Fibroblast of villous mesenchyme (primary cell): ENCODE results near the gene CD274. TPM values are rescaled to one million over a fixed set of nuclear protein-coding genes. Genes with fewer than 3 reads are reported as not detected.

Source experiments
- DNase-seq: peaks from one replicate; pipeline ENCODE4 v3.0.0-alpha.2; 2010; ENCODE audit warnings: low read depth
- H3K4me3 ChIP-seq: 2 replicates; pipeline ENCODE4 v1.5.1; 2011; ENCODE audit warnings: low read depth, mild to moderate bottlenecking, low read length
- total RNA-seq: library from RNA; depleted of rRNA; stranded (reverse); fragments of >200 nt; gene quantifications from 2 replicates; pipeline ENCODE4 v1.2.3, GENCODE V29; 2012
- TF ChIP-seq, protein P1 (sequence below): IDR thresholded peaks from 2 replicates; pipeline ENCODE4 v1.5.1; 2012; ENCODE audit warnings: low read depth, mild to moderate bottlenecking, low read length; ENCODE audit not compliant: insufficient read depth

The CD274 gene
- total RNA-seq, 1 donor, result 12.1 TPM

DNA sequence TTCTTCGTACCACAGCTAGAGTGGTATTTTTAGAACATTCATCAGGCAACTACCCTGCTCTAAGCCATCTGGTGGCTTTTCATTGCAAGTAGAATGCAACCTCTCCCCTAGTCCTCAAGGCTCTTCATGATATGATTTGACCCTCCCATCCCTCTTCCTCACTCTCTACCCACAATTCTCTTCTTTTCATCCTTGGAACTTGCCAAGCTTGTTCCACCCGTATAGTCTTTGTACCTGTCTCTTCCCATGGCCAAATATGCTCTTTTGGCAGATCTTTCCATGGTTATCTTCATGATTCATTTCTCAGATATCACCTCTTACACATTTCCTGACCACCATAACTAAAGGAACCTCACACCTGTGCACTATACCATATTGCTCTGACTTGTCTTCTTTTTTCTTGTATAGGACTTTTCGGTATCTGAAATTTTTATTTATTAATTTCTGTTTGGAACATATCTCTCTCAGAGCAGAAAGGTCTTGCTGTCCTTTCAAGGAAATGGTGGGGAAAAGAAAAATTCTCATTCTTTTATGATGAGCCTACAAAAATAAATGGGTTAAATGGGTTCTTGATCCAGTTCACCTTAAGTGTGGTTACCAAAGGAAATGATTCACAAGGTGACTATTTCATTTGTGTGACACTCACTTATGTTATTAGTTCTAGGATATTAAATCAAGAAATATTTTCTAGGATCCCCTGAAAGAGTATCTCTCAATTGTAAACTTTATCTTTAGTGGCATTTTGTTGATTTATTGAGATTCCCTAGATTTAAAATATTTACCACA lies 3.7 kb upstream of the CD274 start:
- TF ChIP-seq, protein P1, sequence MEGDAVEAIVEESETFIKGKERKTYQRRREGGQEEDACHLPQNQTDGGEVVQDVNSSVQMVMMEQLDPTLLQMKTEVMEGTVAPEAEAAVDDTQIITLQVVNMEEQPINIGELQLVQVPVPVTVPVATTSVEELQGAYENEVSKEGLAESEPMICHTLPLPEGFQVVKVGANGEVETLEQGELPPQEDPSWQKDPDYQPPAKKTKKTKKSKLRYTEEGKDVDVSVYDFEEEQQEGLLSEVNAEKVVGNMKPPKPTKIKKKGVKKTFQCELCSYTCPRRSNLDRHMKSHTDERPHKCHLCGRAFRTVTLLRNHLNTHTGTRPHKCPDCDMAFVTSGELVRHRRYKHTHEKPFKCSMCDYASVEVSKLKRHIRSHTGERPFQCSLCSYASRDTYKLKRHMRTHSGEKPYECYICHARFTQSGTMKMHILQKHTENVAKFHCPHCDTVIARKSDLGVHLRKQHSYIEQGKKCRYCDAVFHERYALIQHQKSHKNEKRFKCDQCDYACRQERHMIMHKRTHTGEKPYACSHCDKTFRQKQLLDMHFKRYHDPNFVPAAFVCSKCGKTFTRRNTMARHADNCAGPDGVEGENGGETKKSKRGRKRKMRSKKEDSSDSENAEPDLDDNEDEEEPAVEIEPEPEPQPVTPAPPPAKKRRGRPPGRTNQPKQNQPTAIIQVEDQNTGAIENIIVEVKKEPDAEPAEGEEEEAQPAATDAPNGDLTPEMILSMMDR, result no peak
- no peak overlapping the region for H3K4me3 ChIP-seq
- DNase-seq, result no peak

DNA sequence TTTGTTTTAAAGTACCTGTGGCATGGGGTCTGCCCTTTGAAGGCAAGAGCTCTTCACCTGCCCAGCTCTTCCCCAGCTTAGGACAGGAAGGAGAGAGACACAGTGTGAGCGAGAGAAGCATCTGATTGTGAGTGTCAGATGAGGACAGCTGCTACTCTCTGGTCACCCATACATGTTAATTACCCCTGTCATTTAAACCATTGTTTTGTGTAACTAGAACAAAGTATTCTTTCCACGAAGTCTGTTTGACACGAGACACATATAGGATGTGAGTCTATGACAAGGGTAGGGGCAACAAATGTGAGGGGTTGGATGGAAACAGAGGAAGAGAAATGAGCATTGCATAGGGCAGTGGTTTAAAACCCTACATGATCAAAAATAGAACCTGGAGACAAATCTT lies 3.0 kb upstream of the CD274 start:
- DNase-seq, result no peak
- TF ChIP-seq, protein P1, result no peak
- no peak overlapping the region for H3K4me3 ChIP-seq

DNA sequence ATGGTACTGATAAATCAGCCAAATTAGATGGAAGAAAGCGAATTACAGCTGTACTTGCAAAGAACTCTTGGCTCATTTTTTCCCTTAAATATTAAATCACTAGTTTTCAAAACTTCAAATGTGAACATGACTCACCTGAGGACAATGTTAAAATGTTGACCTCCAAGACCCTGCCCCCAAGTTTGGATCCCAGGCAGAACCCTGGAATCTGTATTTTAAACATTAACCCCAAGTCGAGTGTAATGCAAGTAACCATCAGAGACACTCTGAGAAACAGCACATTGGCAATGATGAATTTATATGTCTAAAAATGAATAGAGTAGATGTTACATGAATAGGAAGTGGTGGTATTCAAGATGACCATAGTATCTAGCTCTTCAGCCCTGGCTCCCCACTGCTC lies 2.3 kb upstream of the CD274 start:
- DNase-seq, result no peak
- no peak overlapping the region for H3K4me3 ChIP-seq
- TF ChIP-seq, protein P1, result no peak

DNA sequence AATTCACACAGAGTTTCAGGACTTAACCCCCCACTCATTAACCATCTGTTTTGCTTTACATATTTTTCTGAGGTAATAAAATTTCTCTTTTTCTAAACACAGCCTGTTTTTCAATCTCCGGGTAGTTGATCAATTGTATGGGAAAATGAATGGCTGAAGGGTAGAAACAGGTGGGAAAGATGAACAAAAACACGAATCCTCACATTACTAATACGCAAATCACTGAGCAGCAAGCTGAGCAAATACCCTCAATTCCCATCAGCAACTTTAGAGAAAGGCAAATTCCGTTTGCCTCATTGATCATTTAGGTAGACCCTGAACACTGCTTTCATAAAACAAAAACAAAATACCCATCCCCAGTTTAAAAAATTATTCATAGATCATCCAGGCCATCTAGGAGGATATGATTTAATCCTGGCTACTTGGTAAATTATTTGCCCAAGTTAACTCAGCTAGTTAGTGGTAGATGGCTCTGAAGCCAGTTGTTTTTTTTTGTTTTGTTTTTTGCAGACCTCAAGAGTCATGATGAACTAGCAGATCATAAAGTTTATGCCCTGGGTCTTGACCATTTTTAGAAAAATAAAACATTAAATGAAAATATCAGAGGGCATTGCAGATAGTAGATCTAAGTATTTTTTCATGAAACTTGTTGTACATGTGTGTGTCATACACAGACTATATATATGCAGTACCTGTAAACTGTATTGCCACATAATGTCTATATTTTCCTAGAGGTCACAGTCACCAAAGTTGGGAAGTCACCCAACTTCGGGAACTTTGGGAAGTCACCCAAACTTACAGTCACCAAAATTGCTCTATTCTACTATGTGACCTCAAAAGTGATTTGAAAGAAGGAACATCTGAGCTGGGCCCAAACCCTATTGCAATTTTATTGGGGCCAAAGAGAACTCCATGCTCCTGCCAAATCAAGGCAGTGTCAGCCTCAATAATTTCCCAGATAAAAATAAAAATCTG lies 1.6 kb upstream of the CD274 start:
- TF ChIP-seq, protein P1, result no peak
- no peak for DNase-seq
- H3K4me3 ChIP-seq, result no peak overlapping the region

DNA sequence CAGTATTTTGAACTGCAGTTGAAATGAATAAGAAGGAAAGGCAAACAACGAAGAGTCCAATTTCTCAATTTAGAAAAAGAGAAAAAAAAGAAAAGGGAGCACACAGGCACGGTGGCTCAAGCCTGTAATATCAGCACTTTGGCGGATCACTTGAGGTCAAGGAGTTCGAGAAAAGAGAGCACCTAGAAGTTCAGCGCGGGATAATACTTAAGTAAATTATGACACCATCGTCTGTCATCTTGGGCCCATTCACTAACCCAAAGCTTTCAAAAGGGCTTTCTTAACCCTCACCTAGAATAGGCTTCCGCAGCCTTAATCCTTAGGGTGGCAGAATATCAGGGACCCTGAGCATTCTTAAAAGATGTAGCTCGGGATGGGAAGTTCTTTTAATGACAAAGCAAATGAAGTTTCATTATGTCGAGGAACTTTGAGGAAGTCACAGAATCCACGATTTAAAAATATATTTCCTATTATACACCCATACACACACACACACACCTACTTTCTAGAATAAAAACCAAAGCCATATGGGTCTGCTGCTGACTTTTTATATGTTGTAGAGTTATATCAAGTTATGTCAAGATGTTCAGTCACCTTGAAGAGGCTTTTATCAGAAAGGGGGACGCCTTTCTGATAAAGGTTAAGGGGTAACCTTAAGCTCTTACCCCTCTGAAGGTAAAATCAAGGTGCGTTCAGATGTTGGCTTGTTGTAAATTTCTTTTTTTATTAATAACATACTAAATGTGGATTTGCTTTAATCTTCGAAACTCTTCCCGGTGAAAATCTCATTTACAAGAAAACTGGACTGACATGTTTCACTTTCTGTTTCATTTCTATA lies 602 bp upstream of the CD274 start:
- TF ChIP-seq, protein P1, result no peak
- H3K4me3 ChIP-seq, result peak overlapping the region; percentile 70
- DNase-seq, result no peak

DNA sequence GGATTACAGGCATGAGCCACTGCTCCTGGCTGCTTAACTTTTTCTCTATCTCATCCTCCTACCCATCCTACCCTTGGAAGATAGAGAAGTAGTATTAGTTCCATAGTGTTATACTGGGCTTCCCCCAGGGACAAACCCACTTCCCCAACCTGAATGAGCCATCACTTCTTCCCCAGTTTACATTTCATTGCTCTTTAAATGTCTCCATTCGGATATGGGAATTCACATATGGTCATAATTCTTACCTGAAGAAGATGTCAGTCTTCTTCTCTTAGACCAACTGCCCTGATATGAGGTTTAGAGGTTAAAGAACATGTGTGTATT lies 1.9 kb downstream of the CD274 start:
- TF ChIP-seq, protein P1, result no peak
- H3K4me3 ChIP-seq, result no peak overlapping the region
- DNase-seq, result no peak
